ENCODE data around the gene ORAI2.
"Not testable (repeated sequence)": the region's sequence is repeated elsewhere in the genome, so short reads cannot be mapped to it uniquely, and the experiment has no call there.

The ORAI2 gene

DNA sequence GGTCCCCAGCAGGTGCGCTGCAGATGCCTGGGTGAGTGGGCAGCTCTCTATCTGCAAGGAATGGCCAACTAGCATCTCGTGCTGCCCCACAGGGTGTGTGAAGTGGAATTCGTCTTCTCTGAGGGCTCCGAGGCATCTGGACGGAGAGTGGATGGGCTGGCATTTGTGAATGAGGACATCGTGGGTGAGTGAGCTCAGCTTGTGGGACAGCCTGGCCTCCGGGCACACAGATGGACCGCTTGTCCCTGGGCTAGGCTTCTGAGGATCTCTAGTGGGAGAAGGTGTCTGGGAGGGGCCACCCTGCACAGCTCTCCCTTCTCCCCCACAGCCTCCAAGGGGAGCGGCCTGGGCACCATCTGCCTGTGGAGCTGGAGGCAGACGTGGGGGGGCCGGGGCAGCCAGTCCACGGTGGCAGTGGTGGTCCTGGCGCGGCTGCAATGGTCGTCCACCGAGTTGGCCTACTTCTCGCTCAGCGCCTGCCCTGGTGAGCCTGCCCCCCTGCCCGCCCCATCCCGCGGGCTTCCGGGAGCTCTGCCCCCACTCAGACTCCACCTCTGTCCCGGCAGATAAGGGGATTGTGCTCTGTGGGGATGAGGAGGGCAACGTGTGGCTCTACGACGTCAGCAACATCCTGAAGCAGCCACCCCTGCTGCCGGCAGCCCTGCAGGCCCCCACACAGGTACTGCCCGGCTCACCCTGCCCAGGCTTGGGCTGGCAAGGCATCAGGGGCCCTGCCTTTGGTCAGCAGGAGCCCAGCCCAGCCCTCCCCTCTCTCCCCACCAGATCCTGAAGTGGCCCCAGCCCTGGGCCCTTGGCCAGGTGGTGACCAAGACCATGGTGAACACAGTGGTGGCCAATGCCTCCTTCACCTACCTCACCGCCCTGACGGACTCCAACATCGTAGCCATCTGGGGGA lies 39.0 kb downstream of the ORAI2 start:
- no peak for DNase-seq

DNA sequence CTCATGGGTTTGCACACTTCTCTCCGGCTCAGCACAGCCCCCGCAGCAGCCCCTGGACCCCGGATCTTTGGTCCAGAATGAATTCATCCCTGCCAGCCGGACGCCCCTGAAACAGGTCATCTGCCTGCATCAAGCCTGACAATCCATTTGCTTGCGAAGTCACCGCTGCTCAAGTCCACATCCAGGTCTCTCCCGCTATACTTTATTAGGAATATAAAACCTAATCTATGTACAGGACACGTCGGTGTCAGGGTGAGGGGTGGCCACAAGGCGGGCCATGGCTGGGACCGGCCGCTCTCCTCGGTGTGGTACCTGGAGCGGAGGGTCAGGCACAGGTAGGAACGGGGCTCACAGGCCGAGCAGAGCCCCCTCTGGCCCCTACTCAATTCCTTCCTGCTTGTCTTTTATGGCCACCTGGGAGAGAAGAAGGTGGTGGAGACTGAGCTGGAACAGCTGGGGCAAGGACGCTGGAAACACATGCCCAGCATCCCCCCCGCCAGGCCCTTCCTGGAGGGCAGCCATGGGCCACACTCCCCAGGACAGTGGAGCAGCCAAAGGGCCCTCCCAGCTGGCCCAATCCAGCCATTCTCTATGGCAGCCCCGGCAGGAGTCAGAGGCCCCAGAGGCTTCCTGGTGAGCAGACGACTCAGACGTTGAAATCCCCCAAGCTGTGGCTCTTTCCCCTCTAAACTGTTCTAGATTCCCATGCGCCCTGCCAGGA lies 40.1 kb downstream of the ORAI2 start:
- no peak for DNase-seq

DNA sequence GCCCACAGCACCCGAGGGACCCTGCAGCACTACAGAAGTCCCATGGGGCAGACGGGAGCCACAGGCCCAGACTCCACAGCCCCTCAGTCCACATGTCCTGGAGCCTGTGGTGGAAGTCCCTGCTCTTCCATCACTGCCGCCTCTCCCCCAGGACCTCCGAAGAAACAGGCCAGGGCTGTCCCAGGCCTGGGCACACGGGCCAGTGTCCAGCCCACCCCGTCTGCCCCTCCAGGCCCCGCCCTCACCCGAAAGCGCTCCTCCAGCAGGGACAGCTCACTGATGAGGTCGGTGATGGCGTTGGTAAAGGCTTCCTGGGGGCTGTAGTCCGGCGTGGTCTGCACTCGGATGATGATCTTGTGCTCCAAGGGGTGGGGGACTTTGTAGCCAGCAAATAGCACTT lies 40.7 kb downstream of the ORAI2 start:
- not testable (repeated sequence) for DNase-seq

DNA sequence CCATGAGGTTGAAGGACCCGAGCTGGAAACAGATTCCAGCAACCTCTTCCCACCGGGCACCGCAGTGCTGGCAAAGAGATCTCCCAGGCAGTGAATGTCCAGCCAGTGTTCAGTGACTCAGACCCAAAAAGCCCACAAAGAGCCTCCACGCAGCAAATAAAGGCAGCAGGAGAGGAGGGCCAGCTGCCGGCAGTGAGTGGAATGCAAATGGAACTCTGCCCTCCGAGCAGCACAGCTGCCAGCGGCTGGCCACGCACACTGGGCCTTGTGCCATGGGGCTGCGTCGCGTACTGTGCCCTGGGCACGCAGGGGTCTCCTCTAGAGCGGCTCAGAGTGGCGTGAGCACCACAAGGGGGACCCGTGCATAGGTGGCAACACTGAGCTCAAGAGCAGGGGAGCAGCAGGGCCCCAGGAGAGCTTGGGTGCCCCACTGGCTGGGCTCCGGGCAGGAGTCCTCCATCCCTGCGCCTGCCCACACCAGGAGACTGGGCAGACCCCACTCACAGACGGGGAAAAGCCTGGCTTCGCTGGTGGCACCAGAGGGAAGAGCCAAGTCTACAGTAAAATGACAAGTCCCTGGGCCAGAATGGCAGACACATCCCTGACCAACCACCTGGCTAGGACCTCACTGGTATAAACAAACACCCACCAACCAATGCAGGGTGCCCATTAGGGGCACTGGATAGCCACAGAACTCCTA lies 41.5 kb downstream of the ORAI2 start:
- DNase-seq = not testable (repeated sequence)

DNA sequence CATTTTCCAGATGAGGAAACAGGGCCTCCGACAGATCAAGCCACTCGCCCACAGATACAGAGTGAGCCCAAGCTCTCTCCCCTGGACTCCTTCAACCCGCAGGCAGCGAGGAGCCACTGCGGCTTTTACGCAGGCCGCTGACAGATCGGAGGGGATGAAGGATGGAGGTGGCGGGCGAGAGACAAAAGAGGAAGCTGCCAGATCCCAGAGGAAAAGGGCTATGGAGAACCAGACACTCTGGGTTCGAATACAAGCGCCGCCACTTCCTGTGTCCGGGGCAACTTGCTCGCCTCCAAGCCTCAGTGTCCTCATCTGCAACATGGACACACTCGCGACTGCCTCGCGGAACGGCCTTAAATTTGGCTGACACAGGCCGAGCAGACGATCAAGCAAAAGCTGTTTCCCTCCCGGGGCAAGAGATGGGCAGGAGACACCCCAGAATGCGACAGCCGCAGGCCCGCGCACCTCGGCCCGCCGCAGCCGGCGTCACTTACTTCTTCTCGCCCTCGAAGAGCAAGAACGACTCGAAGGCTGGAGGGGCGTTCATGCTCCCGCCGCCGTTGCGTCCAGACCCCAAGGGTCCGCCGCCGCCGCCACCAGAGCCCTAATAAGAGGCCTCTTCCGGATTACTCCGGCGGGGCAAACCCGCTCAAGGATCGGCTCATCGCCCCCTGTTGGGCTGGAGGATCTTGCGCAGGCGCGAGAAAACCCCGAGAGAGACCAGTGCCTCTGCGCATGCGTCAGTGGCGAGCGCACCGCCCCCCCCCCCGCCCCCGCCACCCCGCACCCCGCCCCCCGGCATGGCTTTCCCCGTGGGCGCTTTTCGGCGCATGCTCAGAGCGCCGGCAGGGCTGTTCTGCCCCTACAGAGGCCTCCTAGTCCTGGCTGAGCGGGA lies 45.2 kb downstream of the ORAI2 start, which contains the start of gene POLR2J:
Gene POLR2J (minus strand): TSS at position 609 of the 895 bp plus-strand sequence. CDS start 62 bp downstream, at position 547.
- DNase-seq = not testable (repeated sequence)

DNA sequence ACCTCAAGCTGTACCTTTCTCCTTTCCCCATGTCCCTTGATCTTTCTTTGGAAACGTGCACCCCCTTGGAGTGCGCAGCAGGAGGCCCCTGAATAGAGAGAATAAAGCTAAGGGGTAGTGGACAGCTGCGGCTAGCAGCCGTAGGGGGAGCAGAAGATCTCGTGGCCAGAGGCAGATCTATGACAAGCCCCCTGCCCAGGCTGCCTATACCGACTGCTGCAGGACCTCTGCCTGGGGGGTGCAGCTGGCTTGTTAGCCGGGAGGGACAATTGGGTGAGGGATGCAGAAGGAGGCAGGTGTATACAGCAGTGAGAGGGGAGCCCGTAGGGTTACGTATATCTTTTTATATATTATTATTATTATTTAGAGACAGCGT lies 45.8 kb downstream of the ORAI2 start:
- DNase-seq = not testable (repeated sequence)

DNA sequence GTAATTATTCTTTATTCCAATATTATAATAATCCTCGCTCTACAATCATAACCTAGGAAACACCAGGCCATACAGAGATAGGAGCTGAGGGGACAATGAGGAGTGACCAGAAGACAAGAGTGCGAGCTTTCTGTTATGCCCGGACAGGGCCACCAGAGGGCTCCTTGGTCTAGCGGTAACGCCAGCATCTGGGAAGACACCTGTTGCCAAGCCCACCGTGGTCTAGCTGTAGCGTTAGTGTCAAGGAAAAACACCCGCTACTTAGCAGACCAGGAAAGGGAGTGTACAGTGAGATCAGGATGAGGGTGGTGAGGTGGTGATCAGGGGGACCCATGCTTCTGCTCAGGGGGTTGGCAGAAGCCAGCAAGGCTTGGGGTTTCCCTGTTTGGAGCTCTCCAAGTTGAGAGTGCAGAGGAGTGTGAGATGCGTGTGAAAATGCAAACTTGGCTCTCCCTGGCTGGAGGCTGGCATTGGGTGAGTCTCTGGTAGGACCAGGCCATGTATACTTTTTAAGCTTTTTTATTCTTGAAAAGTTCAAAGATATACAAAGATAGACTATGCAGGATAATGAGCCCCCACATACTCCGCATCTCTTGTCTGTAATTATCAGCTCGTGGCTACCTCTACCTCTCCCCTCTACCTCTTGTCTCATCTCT lies 46.7 kb downstream of the ORAI2 start:
- not testable (repeated sequence) for DNase-seq

DNA sequence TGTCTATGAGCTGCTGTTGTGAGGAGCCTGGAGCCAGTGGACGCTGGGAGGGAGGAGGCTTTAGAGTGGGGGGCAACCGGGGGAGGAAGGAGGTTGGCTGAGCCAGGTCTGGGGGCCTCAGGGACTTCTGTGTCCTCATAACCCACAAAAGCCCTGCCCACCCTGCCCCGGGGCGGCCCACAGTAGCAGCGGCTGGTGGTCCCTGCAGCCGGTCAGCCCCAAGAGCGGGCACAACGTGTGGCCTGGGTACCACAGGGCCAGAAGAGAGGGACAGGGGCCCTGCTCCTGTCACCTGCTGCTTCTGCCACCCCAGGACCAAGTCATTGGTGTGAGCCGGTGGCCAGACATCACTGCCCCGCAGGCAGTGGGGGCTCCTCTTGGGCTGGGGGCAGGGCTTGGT lies 48.6 kb downstream of the ORAI2 start:
- not testable (repeated sequence) for DNase-seq

DNA sequence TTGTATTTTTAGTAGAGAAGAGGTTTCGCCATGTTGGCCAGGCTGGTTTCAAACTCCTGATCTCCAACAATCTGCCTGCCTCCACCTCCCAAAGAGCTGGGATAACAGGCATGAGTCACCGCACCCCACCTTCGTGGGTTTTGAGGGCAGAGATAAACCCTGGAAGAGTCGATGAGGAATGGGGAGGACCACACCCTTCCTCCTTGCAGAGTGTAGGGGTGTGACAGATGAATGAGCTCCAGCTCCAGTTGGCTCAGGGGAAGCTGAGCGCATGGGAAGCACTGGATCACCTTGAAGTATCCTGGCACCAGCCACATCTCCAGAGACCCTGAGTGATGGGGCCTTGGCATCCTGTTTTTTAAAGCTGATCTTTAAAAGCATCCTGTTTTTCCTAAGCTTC lies 50.9 kb downstream of the ORAI2 start:
- DNase-seq = not testable (repeated sequence)

DNA sequence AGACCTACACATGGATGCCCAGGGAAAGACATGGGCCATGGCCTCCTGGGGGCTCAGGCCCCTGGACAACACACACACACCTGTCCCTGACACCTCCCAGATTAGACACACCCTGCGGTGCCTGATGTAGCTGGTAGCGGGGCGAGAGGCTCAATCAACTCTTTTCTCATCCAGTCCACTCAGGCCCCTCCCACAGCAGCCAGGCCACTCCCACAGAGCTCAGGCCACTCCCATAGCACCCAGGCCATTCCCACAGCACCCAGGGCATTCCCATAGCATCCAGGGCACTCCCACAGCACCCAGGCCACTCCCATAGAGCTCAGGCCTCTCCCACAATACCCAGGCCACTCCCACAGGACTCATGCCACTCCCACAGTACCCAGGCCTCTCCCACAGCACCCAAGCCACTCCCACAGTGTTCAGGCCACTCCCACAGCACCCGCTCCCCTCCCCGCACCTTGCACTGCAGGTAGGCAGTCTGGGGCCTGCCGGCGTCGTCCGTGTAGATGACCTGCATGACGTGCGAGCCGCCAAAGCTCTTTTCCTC lies 57.2 kb downstream of the ORAI2 start:
- DNase-seq = not testable (repeated sequence)

DNA sequence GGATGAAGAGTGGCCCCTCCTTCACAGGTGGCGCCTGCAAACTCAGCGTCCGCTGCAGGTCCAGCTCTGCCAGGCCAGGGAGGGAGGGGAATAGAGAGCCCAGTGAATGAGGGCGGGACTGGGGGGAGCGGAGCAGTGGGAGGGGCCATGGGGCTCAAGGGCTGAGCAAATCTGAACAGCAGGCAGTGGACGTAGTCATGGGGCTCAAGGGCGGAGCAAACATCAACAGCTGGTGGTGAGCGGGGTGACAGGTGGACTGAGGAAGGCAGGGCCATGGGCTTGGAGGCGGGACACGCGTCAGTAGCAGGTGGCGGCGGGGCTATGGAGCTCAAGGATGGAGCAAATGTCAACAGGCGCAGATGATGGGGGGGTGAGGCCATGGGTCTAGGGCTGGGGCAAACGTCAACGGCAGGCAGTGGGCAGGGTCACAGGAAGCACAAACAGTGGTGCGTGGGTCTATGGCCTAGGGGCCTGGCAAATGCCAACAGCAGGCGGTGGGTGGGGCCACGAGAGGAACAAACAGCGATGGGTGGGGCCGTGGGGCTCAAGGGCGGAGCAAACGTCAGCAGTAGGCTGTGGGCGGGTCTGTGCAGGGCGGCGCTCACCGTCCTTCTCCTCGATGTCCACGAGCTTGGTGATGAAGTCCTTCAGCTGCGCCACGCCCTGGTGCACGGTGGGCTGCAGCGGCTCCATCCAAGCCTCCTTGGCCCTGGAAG lies 60.0 kb downstream of the ORAI2 start:
- DNase-seq = not testable (repeated sequence)

DNA sequence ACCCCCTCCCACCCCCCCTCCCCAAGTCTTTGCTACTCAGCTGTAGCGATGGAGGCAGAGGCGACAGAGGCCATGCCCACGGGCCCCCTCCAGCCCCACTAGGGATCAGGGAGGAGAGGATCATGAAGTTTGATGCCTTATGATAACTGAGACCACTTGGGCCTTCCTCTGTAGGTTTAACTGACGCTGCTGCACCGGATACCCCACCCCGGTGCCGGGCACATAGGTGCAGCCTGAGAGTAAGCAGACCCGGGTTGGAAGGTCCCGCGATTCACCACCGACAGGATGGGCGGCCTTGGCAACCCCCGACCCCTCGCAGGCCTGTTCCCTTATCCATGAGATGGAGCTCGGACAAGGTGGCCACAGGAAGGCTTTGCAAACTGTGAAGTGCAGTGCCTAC lies 60.7 kb downstream of the ORAI2 start:
- DNase-seq = not testable (repeated sequence)

DNA sequence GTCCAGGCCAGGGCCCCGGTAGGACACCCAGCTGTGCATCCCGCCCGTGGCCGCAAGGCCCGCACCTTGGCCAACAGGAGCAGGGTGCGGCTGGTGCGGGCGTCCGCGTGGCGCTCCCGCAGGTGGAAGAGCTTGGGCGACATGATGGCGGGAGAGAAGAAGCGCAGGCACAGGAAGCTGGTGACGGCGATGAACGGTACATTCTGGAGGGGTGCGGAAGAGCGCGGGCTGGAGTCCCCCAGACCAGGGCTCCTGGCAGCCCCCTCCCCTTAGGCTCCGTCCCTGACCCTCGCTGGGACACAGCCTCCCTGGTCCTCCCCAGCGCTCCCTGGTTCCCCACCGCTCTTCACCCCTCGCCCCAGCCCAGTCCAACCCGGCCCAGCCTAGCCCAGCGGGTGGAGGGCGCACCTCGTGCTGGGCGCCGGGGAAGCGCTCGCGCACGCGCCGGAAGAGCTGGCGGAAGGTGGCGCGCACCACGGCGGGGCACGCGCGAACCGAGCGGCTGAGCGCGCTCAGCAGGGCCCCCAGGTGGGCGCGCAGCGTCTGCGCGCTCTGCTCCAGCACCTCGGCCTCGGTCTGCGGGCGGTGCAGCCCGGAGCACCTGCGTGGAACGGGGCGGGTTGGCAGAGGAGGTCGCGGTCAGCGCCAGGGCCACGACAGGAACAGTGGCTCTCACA lies 61.2 kb downstream of the ORAI2 start:
- DNase-seq = not testable (repeated sequence)

DNA sequence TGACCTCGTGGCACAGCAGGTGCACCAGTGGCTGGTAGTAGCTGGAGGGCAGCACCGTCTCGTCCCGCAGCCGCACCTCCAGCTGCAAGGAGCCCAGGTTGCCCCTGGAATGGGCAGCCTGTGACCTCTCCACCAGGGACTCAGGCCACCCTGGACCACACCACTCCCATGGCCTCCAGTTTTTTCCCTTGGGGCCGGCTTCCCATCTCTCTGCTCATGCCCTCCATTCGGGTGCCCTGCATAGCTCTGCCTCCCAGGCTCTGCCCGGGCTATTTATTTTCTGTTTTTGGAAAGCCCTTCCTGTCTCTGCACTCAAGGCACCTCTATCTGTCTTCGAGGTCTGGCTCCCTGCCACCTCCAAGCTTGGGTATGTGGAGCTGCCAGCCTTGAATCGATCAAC lies 63.5 kb downstream of the ORAI2 start:
- DNase-seq = not testable (repeated sequence)

DNA sequence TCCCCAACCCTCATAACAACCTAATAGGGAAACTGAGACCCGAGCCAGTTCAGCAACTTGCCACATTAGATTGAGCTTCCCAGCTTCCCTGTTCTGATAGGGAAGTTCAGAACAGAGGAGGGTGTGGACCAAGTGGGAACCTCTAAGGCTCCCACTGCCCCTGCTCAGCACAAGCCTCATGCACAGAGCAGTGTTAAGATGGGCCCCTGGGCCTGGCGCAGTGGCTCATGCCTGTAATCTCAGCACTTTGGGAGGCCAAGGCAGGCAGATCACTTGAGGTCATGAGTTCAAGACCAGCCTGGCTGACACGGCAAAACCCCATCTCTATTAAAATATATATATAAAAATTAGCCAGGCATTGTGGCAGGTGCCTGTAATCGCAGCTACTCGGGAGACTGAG lies 63.9 kb downstream of the ORAI2 start:
- DNase-seq = not testable (repeated sequence)

DNA sequence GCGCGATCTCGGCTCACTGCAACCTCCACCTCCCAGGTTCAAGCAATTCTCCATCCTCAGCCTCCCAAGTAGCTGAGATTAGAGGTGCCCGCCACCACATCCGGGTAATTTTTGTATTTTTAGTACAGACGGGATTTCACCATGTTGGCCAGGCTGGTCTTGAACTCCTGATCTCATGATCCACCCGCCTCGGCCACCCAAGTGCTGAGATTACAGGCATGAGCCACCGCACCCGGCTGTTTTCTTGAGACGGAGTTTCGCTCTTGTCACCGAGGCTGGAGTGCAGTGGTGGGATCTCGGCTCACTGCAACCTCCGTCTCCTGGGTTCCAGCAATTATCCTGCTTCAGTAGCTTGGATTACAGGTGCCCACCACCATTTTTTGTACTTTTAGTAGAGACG lies 64.9 kb downstream of the ORAI2 start:
- not testable (repeated sequence) for DNase-seq

DNA sequence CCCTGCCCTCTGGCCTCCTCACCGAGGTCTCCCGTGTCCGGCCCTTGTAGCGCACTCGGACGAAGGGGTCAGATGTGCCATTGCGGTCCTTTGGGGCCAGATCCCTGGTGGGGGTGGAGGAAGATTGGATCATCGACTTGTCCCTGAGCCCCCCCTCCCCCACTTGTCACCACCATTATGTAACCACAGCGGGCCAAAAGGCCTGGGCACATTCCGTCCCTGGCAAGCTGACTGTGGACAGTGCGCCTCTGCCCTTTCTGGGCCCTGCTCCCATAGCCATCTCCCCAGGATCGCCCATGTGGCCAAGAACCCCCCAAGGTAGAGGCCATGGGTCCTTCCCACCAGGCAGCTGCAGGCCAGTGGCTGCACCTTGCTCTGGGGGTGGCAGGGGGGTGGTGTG lies 69.8 kb downstream of the ORAI2 start:
- not testable (repeated sequence) for DNase-seq

DNA sequence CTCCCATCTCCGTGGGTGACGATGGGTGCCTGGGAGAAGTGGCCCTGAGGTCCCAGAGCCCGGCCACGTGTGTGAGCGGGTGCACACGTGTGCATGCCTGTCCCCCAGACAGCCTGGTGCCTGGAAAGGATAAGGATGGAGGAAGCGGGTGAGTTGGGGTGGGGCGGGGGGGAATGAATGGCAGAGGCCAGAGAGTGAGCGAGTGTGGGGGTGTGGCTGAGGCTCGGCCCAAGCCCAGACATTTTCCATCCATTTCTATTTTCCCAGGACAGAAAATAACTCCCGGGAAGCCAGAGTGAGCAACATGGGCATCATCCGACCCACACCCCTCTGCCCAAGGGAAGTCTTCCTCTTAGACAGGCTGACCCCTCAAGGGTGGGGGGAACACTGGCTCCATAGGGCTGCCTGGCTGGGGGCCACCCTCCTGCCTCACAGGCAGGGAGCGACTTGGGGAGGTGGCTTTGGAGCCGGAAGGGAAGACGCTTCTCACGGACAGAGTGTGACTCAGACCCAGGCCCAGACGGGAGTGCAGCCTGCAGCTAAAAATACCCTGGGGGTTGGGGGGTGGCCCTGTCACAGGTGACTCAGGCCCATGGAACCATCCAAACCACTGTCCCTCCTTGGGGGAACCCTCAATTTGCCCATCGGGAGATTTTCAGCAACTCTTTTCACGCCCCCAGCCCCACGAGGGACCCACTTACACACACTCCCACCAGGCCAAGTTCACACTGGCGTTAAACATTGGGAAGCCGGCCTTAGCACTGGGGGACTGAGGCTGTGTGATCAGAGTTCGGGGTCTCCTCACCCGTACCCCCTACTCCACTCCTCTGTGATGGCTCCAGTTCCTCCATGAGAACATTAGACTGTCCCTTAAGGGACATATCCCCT lies 72.2 kb downstream of the ORAI2 start:
- not testable (repeated sequence) for DNase-seq

Data from islet precursor cell (in vitro differentiated cells).